SK-N-SH (cell line): ENCODE data around the gene SYNE1. TPM values are rescaled to one million over a fixed set of nuclear protein-coding genes. Genes with fewer than 3 reads are reported as not detected.

ENCODE experiments used
- CTCF ChIA-PET: fragments of 300-600, 350-600 bp; formaldehyde crosslinking; extraction: SDS; loops from one replicate; lab custom pipeline; 2021; lab: Yijun Ruan, JAX
- POLR2A ChIA-PET: fragments of 350-600 bp; sonication (Branson Sonifier 250); formaldehyde crosslinking; extraction: SDS; loops from one replicate; lab custom pipeline; 2020; ENCODE audit warnings: antibody characterized with exemption, inconsistent platforms; lab: Yijun Ruan, JAX
- DNase-seq: peaks from one replicate; pipeline ENCODE4 v3.0.0; 2012
- H2AFZ ChIP-seq: fragments of 200-600 bp; sonication (generic); 2 replicates; pipeline ENCODE4 v1.8.1; 2016; ENCODE audit warnings: antibody characterized with exemption, mild to moderate bottlenecking, low read depth
- H3F3A ChIP-seq: fragments of 200-600 bp; sonication (generic); replicated peaks from 2 replicates; pipeline ENCODE3; 2016; ENCODE audit warnings: antibody characterized with exemption, mild to moderate bottlenecking; ENCODE audit not compliant: insufficient read depth
- H3K27ac ChIP-seq, 2 experiments: fragments of 200-500 bp in 1 of 2; fragments of 200-600 bp in 1 of 2; sonication (Bioruptor generic) in 1 of 2; sonication (generic), shearing (Covaris generic) in 1 of 2; 2 replicates each; pipeline versions ENCODE4 v1.5.1 to v1.6.1; 2014 to 2016; ENCODE audit warnings: low read depth in 2 of 2, inconsistent platforms in 1 of 2, low read length in 1 of 2, mild to moderate bottlenecking in 1 of 2, mixed read lengths in 1 of 2
- H3K27me3 ChIP-seq: fragments of 200-600 bp; sonication (generic), shearing (Covaris generic); 2 replicates; pipeline ENCODE4 v1.6.1; 2016; ENCODE audit warnings: mixed run types; ENCODE audit not compliant: insufficient read depth
- H3K36me3 ChIP-seq, 2 experiments: fragments of 200-500 bp in 1 of 2; fragments of 200-600 bp in 1 of 2; sonication (Bioruptor generic) in 1 of 2; sonication (generic) in 1 of 2; replicated peaks in 1 of 2; 2 replicates each; pipeline versions ENCODE3 to v1.5.1; 2014 to 2016; ENCODE audit warnings: low read length in 1 of 2, mild to moderate bottlenecking in 1 of 2; ENCODE audit not compliant: insufficient read depth in 2 of 2, control insufficient read depth in 1 of 2
- H3K4me1 ChIP-seq, 2 experiments: fragments of 200-500 bp in 1 of 2; fragments of 200-600 bp in 1 of 2; sonication (Bioruptor generic) in 1 of 2; sonication (generic), shearing (Covaris generic) in 1 of 2; 2 replicates each; pipeline versions ENCODE4 v1.5.1 to v1.6.1; 2014 to 2016; ENCODE audit warnings: low read depth in 1 of 2, low read length in 1 of 2, mixed run types in 1 of 2; ENCODE audit not compliant: insufficient read depth in 2 of 2, control insufficient read depth in 1 of 2
- H3K4me2 ChIP-seq: fragments of 200-600 bp; sonication (generic), shearing (Covaris generic); 2 replicates; pipeline ENCODE4 v1.6.1; 2017; ENCODE audit warnings: mixed run types
- H3K4me3 ChIP-seq, 2 experiments: fragments of 200-500 bp in 1 of 2; fragments of 200-600 bp in 1 of 2; sonication (Bioruptor generic) in 1 of 2; sonication (generic), shearing (Covaris generic) in 1 of 2; 2 replicates each; pipeline versions ENCODE4 v1.5.1 to v1.8.1; 2014 to 2016; ENCODE audit warnings: low read depth in 2 of 2, inconsistent platforms in 1 of 2, low read length in 1 of 2, mild to moderate bottlenecking in 1 of 2, mixed read lengths in 1 of 2, moderate library complexity in 1 of 2
- H3K79me2 ChIP-seq: fragments of 200-600 bp; sonication (generic); 2 replicates; pipeline ENCODE4 v1.8.1; 2017; ENCODE audit warnings: mild to moderate bottlenecking; ENCODE audit not compliant: insufficient read depth
- H3K9ac ChIP-seq: fragments of 200-600 bp; sonication (generic); 2 replicates; pipeline ENCODE4 v1.6.1; 2017; ENCODE audit warnings: mixed run types
- H3K9me2 ChIP-seq: fragments of 200-600 bp; sonication (generic); 2 replicates; pipeline ENCODE4 v1.6.1; 2017; ENCODE audit warnings: mixed run types
- H3K9me3 ChIP-seq: fragments of 200-600 bp; sonication (generic); 2 replicates; pipeline ENCODE4 v1.6.1; 2017; ENCODE audit warnings: mixed run types, mild to moderate bottlenecking, moderate library complexity
- H4K20me1 ChIP-seq: fragments of 200-600 bp; sonication (generic); 2 replicates; pipeline ENCODE4 v1.6.1; 2017; ENCODE audit warnings: mild to moderate bottlenecking, mixed run types; ENCODE audit not compliant: insufficient read depth
- CHD2 ChIP-seq: fragments of 150-350 bp; IDR thresholded peaks from 2 replicates; pipeline ENCODE4 v1.6.1; 2018; ENCODE audit warnings: low read length; ENCODE audit not compliant: partially characterized antibody
- CTCF ChIP-seq: fragments of 200-600 bp; sonication (generic); IDR thresholded peaks from 2 replicates; pipeline ENCODE4 v1.6.1; 2017; ENCODE audit warnings: antibody characterized with exemption, mild to moderate bottlenecking, moderate library complexity
- ELF1 ChIP-seq: IDR thresholded peaks from 2 replicates; pipeline ENCODE4 v1.4.0; 2012
- EP300 ChIP-seq, 2 experiments: IDR thresholded peaks; 2 replicates each; pipeline versions ENCODE4 v1.4.0 to v1.6.1; 2012; ENCODE audit warnings: borderline replicate concordance in 1 of 2, low read depth in 1 of 2, low read length in 1 of 2
- EZH2phosphoT487 ChIP-seq: fragments of 200-600 bp; sonication (generic); IDR thresholded peaks from 2 replicates; pipeline ENCODE4 v1.6.1; 2017; ENCODE audit warnings: low read depth, mixed run types, mild to moderate bottlenecking, antibody characterized with exemption, moderate library complexity, borderline replicate concordance
- FOSL2 ChIP-seq: IDR thresholded peaks from 2 replicates; pipeline ENCODE4 v1.4.0; 2012; ENCODE audit warnings: low read depth, mild to moderate bottlenecking, moderate library complexity, borderline replicate concordance
- FOXJ3 ChIP-seq: sonication (generic); formaldehyde crosslinking; IDR thresholded peaks from 2 replicates; pipeline ENCODE4 v1.5.1; 2020; ENCODE audit warnings: mild to moderate bottlenecking, missing genetic modification reagents
- FOXM1 ChIP-seq: IDR thresholded peaks from 2 replicates; pipeline ENCODE4 v1.4.0; 2012; ENCODE audit warnings: low read depth, mild to moderate bottlenecking
- GABPA ChIP-seq: IDR thresholded peaks from 2 replicates; pipeline ENCODE4 v1.4.0; 2012; ENCODE audit warnings: low read depth, mild to moderate bottlenecking
- GATA2 ChIP-seq: sonication (generic); formaldehyde crosslinking; IDR thresholded peaks from 2 replicates; pipeline ENCODE4 v1.5.0; 2020; ENCODE audit warnings: mild to moderate bottlenecking, missing genetic modification reagents
- JUND ChIP-seq: IDR thresholded peaks from 2 replicates; pipeline ENCODE4 v1.4.0; 2012
- MAX ChIP-seq: IDR thresholded peaks from 2 replicates; pipeline ENCODE4 v1.4.0; 2012; ENCODE audit warnings: low read depth
- MEF2A ChIP-seq: IDR thresholded peaks from 2 replicates; pipeline ENCODE4 v1.4.0; 2012; ENCODE audit warnings: low read depth, borderline replicate concordance
- MXI1 ChIP-seq: IDR thresholded peaks from 2 replicates; pipeline ENCODE4 v1.6.1; 2012; ENCODE audit warnings: mild to moderate bottlenecking, low read depth, low read length, improper control_type of control experiment
- NRF1 ChIP-seq: IDR thresholded peaks from 2 replicates; pipeline ENCODE4 v1.6.1; 2012; ENCODE audit warnings: low read depth, mild to moderate bottlenecking, low read length
- PBX3 ChIP-seq: IDR thresholded peaks from 2 replicates; pipeline ENCODE4; 2012
- POLR2AphosphoS5 ChIP-seq: IDR thresholded peaks from 2 replicates; pipeline ENCODE4 v1.6.1; 2012; ENCODE audit warnings: low read depth, low read length
- RAD21 ChIP-seq: IDR thresholded peaks from 2 replicates; pipeline ENCODE4 v1.6.1; 2012; ENCODE audit warnings: mild to moderate bottlenecking, low read length
- RCOR1 ChIP-seq: fragments of 150-350 bp; IDR thresholded peaks from 2 replicates; pipeline ENCODE4 v1.6.1; 2017; ENCODE audit warnings: antibody characterized with exemption, low read length
- REST ChIP-seq: IDR thresholded peaks from 2 replicates; pipeline ENCODE4 v1.6.1; 2012; ENCODE audit warnings: mild to moderate bottlenecking, low read depth, low read length, moderate library complexity
- RFX5 ChIP-seq: IDR thresholded peaks from 2 replicates; pipeline ENCODE4 v1.6.1; 2012; ENCODE audit warnings: mild to moderate bottlenecking, improper control_type of control experiment, low read length
- RXRA ChIP-seq: IDR thresholded peaks from 2 replicates; pipeline ENCODE4 v1.4.0; 2012; ENCODE audit warnings: low read depth, mild to moderate bottlenecking, borderline replicate concordance
- SMC3 ChIP-seq: IDR thresholded peaks from 2 replicates; pipeline ENCODE4 v1.6.1; 2012; ENCODE audit warnings: low read depth, low read length, improper control_type of control experiment
- TAF1 ChIP-seq: IDR thresholded peaks from 2 replicates; pipeline ENCODE4 v1.6.1; 2012; ENCODE audit warnings: low read depth, mild to moderate bottlenecking, low read length, moderate library complexity, borderline replicate concordance
- TEAD4 ChIP-seq: IDR thresholded peaks from 2 replicates; pipeline ENCODE4 v1.4.0; 2012; ENCODE audit warnings: mild to moderate bottlenecking, borderline replicate concordance; ENCODE audit not compliant: insufficient read depth
- YY1 ChIP-seq: IDR thresholded peaks from 2 replicates; pipeline ENCODE4 v1.4.0; 2012; ENCODE audit warnings: low read depth, mild to moderate bottlenecking
- WGBS: methylation state at CpG from one replicate; pipeline ENCODE4 v1.1.6; 2017; ENCODE audit warnings: low lambda C conversion rate; 5-methylcytosine and 5-hydroxymethylcytosine counted together
- polyA plus RNA-seq, 3 experiments: library from polyadenylated mRNA; depleted of rRNA; stranded (reverse); fragments of >200 nt; gene quantifications; 2 replicates each; pipeline ENCODE4 v1.2.3, GENCODE V29; 2012
- TF ChIP-seq, protein P1 (sequence below): IDR thresholded peaks from 2 replicates; pipeline ENCODE4 v1.4.0; 2012; ENCODE audit warnings: low read depth, borderline replicate concordance

SYNE1 gene
- polyA plus RNA-seq, 1 of the 3 experiments (the other 2 are of a cell fraction), result 31.1 TPM

- no peaks in the 10 kb centered on the region for H3K9me3 ChIP-seq
- ChIA-PET POLR2A (no interaction called here), CTCF (interaction anchor here (2.0 kb wide), 1 partner anchor 33 kb away, joined by 5 read pairs; no protein-coding TSS in a partner anchor)
- no peak overlapping the region for H2AFZ ChIP-seq
- H3K9me2 ChIP-seq, result no peaks in the 10 kb centered on the region
- WGBS, result 30% methylated on average over 3 of the region's 3 CpGs
- H3K4me3 ChIP-seq, result no peak overlapping the region
- no peak overlapping the region for H3K4me2 ChIP-seq
- no peaks in the 10 kb centered on the region for H4K20me1 ChIP-seq
- H3K36me3 ChIP-seq, result no peaks in the 10 kb centered on the region
- H3K79me2 ChIP-seq, result no peaks in the 10 kb centered on the region
- no peak for DNase-seq
- H3F3A ChIP-seq, result peaks cover 29% of the 10 kb centered on the region
- no peaks in the 10 kb centered on the region for H3K27me3 ChIP-seq
- no peak overlapping the region for H3K9ac ChIP-seq
- H3K27ac ChIP-seq, result peak overlapping the region; percentile 43 to 72
- peaks cover 11 to 13% of the 10 kb centered on the region in 2 experiments; a peak in 3 of 4 replicates for H3K4me1 ChIP-seq
- no peak for TF ChIP-seq GABPA
- TF ChIP-seq YY1, result no peak
- TF ChIP-seq TAF1, result no peak
- no peak for TF ChIP-seq GATA2 (CRISPR knock-in tag)
- no peak for TF ChIP-seq RFX5
- 0 out of 2 replicates have a peak, but pooled peaks have one; percentile 9 for TF ChIP-seq TEAD4
- no peak for TF ChIP-seq MEF2A
- no peak for TF ChIP-seq FOXJ3 (CRISPR knock-in tag)
- no peak for TF ChIP-seq POLR2AphosphoS5
- TF ChIP-seq FOXM1, result no peak
- TF ChIP-seq PBX3, result peak; percentile 58
- no peak for TF ChIP-seq RCOR1
- TF ChIP-seq EP300 (IDR thresholded peaks at IDR 0.05; ENCODE audit: borderline replicate concordance in 1 of 2, low read depth in 1 of 2, low read length in 1 of 2), result peak in 1 of 2 experiments; percentile 65; a peak in 1 of 4 replicates
- peak; percentile 43; the same call in 1 of the 2 replicates for TF ChIP-seq MAX
- no peak for TF ChIP-seq SMC3
- no peak for TF ChIP-seq REST
- TF ChIP-seq ELF1, result peak; percentile 77
- no peak for TF ChIP-seq RAD21
- no peak for TF ChIP-seq EZH2phosphoT487
- TF ChIP-seq FOSL2, result peak; percentile 90
- no peak for TF ChIP-seq CHD2
- TF ChIP-seq CTCF, result no peak
- TF ChIP-seq, protein P1, sequence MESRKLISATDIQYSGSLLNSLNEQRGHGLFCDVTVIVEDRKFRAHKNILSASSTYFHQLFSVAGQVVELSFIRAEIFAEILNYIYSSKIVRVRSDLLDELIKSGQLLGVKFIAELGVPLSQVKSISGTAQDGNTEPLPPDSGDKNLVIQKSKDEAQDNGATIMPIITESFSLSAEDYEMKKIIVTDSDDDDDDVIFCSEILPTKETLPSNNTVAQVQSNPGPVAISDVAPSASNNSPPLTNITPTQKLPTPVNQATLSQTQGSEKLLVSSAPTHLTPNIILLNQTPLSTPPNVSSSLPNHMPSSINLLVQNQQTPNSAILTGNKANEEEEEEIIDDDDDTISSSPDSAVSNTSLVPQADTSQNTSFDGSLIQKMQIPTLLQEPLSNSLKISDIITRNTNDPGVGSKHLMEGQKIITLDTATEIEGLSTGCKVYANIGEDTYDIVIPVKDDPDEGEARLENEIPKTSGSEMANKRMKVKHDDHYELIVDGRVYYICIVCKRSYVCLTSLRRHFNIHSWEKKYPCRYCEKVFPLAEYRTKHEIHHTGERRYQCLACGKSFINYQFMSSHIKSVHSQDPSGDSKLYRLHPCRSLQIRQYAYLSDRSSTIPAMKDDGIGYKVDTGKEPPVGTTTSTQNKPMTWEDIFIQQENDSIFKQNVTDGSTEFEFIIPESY, result no peak
- no peak for TF ChIP-seq RXRA
- TF ChIP-seq MXI1, result no peak
- no peak for TF ChIP-seq NRF1
- peak; percentile 94 for TF ChIP-seq JUND
Observed at GRCh38 chr6:152094992-152095592, 542.1 kb downstream of the SYNE1 start.
